Activated CD8-positive, alpha-beta T cell treated with anti-CD3 and anti-CD28 coated beads for 36 hours (primary cell): ENCODE results near the gene TMEM88. TPM values are rescaled to one million over a fixed set of nuclear protein-coding genes. Genes with fewer than 3 reads are reported as not detected.
A peak's percentile ranks its signal among the peaks of the same experiment; 100 is the strongest.
"Not testable (repeated sequence)": the region's sequence is repeated elsewhere in the genome, so short reads cannot be mapped to it uniquely, and the experiment has no call there.

Source experiments
- ATAC-seq: fragments of 200-7000 bp; cut with Tn5 transposase; one replicate; pipeline ENCODE4 v1.10.0; 2021; ENCODE audit warnings: mild to moderate bottlenecking, moderate library complexity
- CTCF ChIA-PET: fragments of 350-600 bp; sonication (Branson Sonifier 250); formaldehyde crosslinking; loops from one replicate; lab custom pipeline; 2021; ENCODE audit warnings: antibody characterized with exemption; lab: Charles Lee
- POLR2A ChIA-PET: fragments of 350-600 bp; sonication (Branson Sonifier 250); formaldehyde crosslinking; loops from one replicate; lab custom pipeline; 2021; ENCODE audit warnings: antibody characterized with exemption; lab: Charles Lee
- DNase-seq: peaks from one replicate; pipeline ENCODE4 v3.0.0-alpha.2; 2020
- H3K27ac Mint-ChIP-seq: one replicate; pipeline ENCODE4 v1.8.0; 2021; ENCODE audit warnings: mild to moderate bottlenecking, mixed read lengths
- H3K27me3 Mint-ChIP-seq: one replicate; pipeline ENCODE4 v1.8.0; 2021; ENCODE audit warnings: mixed read lengths
- H3K36me3 Mint-ChIP-seq: one replicate; pipeline ENCODE4 v1.8.0; 2021; ENCODE audit warnings: low read depth, mixed read lengths
- H3K4me1 Mint-ChIP-seq: one replicate; pipeline ENCODE4 v1.8.0; 2021; ENCODE audit warnings: low read depth, mixed read lengths
- H3K4me3 Mint-ChIP-seq: one replicate; pipeline ENCODE4 v1.8.0; 2021; ENCODE audit warnings: mild to moderate bottlenecking, moderate library complexity, mixed read lengths
- H3K9me3 Mint-ChIP-seq: one replicate; pipeline ENCODE4 v1.8.0; 2021; ENCODE audit warnings: mixed read lengths
- CTCF ChIP-seq: fragments of 200-600 bp; IDR thresholded peaks from one replicate; pipeline ENCODE4 v1.8.0; 2022; ENCODE audit warnings: antibody characterized with exemption, mild to moderate bottlenecking
- intact Hi-C: fragments of 100-400 bp; cut with micrococcal nuclease; formaldehyde crosslinking; loops from one replicate; pipeline ENCODE4 v1.10.0; 2022
- total RNA-seq, 2 experiments: library from RNA; stranded (reverse); gene quantifications; one replicate each; pipeline ENCODE4 v1.2.3, GENCODE V29; 2021

TMEM88 gene
- total RNA-seq, 2 experiments from 2014 or later = 2.4 to 2.9 TPM

GRCh38 chr17:7857713-7858521 is 3.1 kb downstream of the TMEM88 start, which contains the start of gene CYB5D1:
Gene CYB5D1 (plus strand): TSS chr17:7858003. CDS start chr17:7858135, 132 bp downstream.
- Mint-ChIP-seq H3K9me3 (no peaks in the 10 kb centered on the region), H3K27me3 (no peaks in the 10 kb centered on the region), H3K36me3 (peaks cover 17% of the 10 kb centered on the region), H3K4me1 (peaks cover 31% of the 10 kb centered on the region), H3K27ac (no peak within 1 kb of the TSS), H3K4me3 (no peak within 1 kb of the TSS)
- intact Hi-C loops = loop anchor here (2.0 to 10.0 kb wide), 2 partner anchors 15 to 283 kb away; partner anchors contain the start of gene CD68
- ChIA-PET CTCF (interaction anchor here (0.7 to 1.7 kb wide), 20 partner anchors 11 to 170 kb away, joined by 3 to 9 read pairs (median 4); partner anchors contain the start of genes RNF227, TP53 and WRAP53), POLR2A (interaction anchor here (0.9 to 2.9 kb wide), 9 partner anchors 15 to 285 kb away, joined by 3 to 42 read pairs (median 6); partner anchors contain the start of genes RNF227 and TP53)
- DNase-seq = peak; percentile 94
- TF ChIP-seq CTCF = no peak
- ATAC-seq = peak; percentile 47

DNA sequence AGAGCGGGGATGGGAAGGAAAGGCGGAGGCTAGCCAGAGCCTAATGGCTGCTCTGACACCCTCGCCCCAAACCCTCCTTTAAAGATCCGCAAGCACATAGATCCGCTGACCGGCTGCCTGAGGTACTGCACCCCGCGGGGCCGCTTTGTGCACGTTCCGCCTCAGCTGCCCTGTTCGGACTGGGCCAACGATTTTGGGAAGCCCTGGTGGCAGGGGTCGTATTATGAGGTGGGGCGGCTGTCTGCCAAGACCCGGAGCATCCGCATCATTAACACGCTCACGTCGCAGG is 3.6 kb downstream of the TMEM88 start:
- Mint-ChIP-seq H3K36me3 (peaks cover 17% of the 10 kb centered on the region), H3K27me3 (no peaks in the 10 kb centered on the region), H3K4me3 (no peak overlapping the region), H3K9me3 (no peaks in the 10 kb centered on the region), H3K27ac (no peak overlapping the region), H3K4me1 (peaks cover 31% of the 10 kb centered on the region)
- ChIA-PET POLR2A (interaction anchor here (1.0 to 1.4 kb wide), 2 partner anchors 24 to 25 kb away, joined by 4 read pairs; partner anchors contain the start of gene KDM6B), CTCF (interaction anchor here (1.6 to 6.1 kb wide), 3 partner anchors 11 to 131 kb away, joined by 5 to 78 read pairs (median 7); no protein-coding TSS in a partner anchor)
- peak; percentile 54 for DNase-seq
- no peak for ATAC-seq
- intact Hi-C loops = loop anchor here (10.0 kb wide), 1 partner anchor 284 kb away; the partner anchor contains the start of gene CD68
- peak; percentile 19 for TF ChIP-seq CTCF

DNA sequence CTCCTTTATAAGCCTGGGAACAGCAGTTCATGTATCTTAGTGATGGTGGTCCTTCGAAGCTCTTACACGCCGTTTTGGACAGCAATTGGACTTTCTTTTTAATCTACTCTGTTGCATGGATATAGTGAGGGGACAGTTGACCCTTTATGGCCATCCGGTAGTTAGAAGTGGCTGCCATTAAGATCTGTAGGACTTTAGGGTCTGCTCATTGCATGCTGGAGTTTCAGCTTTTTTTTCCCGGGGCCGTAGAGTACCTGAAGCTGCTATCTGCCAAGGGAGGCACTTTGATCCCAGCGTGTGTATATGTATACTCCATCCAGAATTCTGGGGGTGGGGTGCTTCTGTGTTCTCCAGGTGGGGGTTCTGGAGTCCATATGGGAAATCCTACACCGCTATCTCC is 4.2 kb downstream of the TMEM88 start:
- ATAC-seq (no peak), DNase-seq (no peak)
- intact Hi-C loops = loop anchor here (10.0 kb wide), 1 partner anchor 284 kb away; the partner anchor contains the start of gene CD68
- peaks cover 15% of the 10 kb centered on the region for H3K36me3 Mint-ChIP-seq
- no peak for TF ChIP-seq CTCF
- peaks cover 29% of the 10 kb centered on the region for H3K4me1 Mint-ChIP-seq
- no peaks in the 10 kb centered on the region for H3K27me3 Mint-ChIP-seq
- H3K9me3 Mint-ChIP-seq = no peaks in the 10 kb centered on the region
- CTCF ChIA-PET = interaction anchor here (1.6 to 6.1 kb wide), 4 partner anchors 11 to 198 kb away, joined by 5 to 78 read pairs (median 8); no protein-coding TSS in a partner anchor
- POLR2A ChIA-PET = interaction anchor here (1.0 to 1.4 kb wide), 5 partner anchors 11 to 27 kb away, joined by 4 to 5 read pairs (median 4); partner anchors contain the start of gene KDM6B
- no peak overlapping the region for H3K4me3 Mint-ChIP-seq
- no peak overlapping the region for H3K27ac Mint-ChIP-seq

GRCh38 chr17:7862692-7863437 is 8.0 kb downstream of the TMEM88 start:
- Mint-ChIP-seq H3K27me3 (no peaks in the 10 kb centered on the region), H3K27ac (no peak overlapping the region), H3K4me3 (no peak overlapping the region), H3K4me1 (peaks cover 33% of the 10 kb centered on the region), H3K36me3 (peaks cover 36% of the 10 kb centered on the region), H3K9me3 (no peaks in the 10 kb centered on the region)
- intact Hi-C loops = loop anchor here (2.0 to 5.0 kb wide), 2 partner anchors 34 to 126 kb away; no protein-coding TSS in a partner anchor
- no peak for ATAC-seq
- ChIA-PET POLR2A (interaction anchor here (0.6 to 1.9 kb wide), 4 partner anchors 20 to 49 kb away, joined by 3 to 5 read pairs (median 4); no protein-coding TSS in a partner anchor), CTCF (interaction anchor here (0.7 to 6.1 kb wide), 25 partner anchors 9 to 197 kb away, joined by 3 to 78 read pairs (median 4); no protein-coding TSS in a partner anchor)
- peak; percentile 96 for TF ChIP-seq CTCF
- peak; percentile 70 for DNase-seq

DNA sequence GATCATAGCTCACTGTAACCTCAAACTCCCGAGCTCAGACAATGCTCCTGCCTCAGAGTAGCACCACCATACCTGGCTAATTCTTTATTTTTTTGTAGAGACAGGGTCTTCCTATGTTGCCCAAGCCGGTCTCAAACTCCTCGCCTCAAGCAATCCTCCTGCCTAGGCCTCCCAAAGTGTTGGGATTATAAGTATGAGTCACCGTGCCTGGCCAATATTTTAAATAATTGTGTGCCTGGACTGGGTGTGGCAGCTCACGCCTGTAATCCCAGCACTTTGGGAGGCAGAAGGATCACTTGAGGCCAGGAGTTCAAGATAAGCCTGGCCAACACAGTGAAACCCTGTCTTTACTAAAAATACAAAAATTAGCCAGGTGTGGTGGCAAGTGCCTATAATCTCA is 9.5 kb downstream of the TMEM88 start:
- H3K27ac Mint-ChIP-seq, H3K27me3 Mint-ChIP-seq, H3K9me3 Mint-ChIP-seq, DNase-seq, H3K4me3 Mint-ChIP-seq, ATAC-seq: not testable (repeated sequence)
- intact Hi-C loops = loop anchor here (5.0 kb wide), 1 partner anchor 33 kb away; no protein-coding TSS in a partner anchor
- peaks cover 40% of the 10 kb centered on the region for H3K36me3 Mint-ChIP-seq
- ChIA-PET POLR2A (interaction anchor here (1.3 to 1.4 kb wide), 2 partner anchors 22 to 125 kb away, joined by 4 to 5 read pairs; no protein-coding TSS in a partner anchor), CTCF (interaction anchor here (0.6 to 6.1 kb wide), 16 partner anchors 7 to 196 kb away, joined by 3 to 78 read pairs (median 4); no protein-coding TSS in a partner anchor)
- H3K4me1 Mint-ChIP-seq = peaks cover 38% of the 10 kb centered on the region
